HG02759 (cell line): ENCODE data around the gene DNM3.
"Not testable (repeated sequence)": the region's sequence is repeated elsewhere in the genome, so short reads cannot be mapped to it uniquely, and the experiment has no call there.

Experiments
- ATAC-seq: cut with Tn5 transposase; IDR thresholded peaks from one replicate; pipeline ENCODE4 v1.9.1; 2021; ENCODE audit warnings: mild to moderate bottlenecking, moderate library complexity; ENCODE audit not compliant: unreplicated experiment

Gene DNM3

DNA sequence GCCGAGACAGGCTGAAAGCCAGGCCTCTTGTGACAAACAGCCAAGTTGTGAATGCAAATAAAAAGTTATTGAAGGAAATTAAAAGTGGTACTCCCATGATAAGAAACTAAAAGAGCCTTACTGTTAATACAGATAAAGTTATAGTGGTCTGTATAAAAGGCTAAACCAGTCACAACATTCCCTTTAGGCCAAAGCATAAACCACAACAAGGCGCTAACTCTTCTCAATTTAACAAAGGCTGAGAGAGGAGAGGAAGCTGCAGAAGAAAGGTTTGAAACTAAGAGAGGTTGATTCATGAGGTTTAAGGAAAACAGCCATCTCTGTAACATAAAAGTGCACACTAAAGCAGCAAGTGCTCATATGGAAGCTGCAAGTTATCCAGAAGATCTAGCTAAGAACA is 589.9 kb downstream of the DNM3 start:
- no peak for ATAC-seq

- no peak for ATAC-seq
These were observed 590.5 kb downstream of the DNM3 start for GRCh38 chr1:172431721-172432192.

- not testable (repeated sequence) for ATAC-seq
These were observed 595.9 kb downstream of the DNM3 start for GRCh38 chr1:172437183-172437582.

GRCh38 chr1:172442404-172442803 is 601.1 kb downstream of the DNM3 start:
- no peak for ATAC-seq

- no peak for ATAC-seq
These were observed 601.7 kb downstream of the DNM3 start for GRCh38 chr1:172442843-172443565.

GRCh38 chr1:172443666-172444453 is 602.6 kb downstream of the DNM3 start, which contains the start of gene PIGC:
TSS of gene PIGC (minus strand) at chr1:172444069. CDS start at chr1:172442622, 1,447 bp downstream.
- peak; percentile 99 for ATAC-seq

- ATAC-seq: no peak
These were observed 605.2 kb downstream of the DNM3 start for GRCh38 chr1:172446547-172446946.

GRCh38 chr1:172447641-172448040 is 606.3 kb downstream of the DNM3 start:
- ATAC-seq: no peak

- no peak for ATAC-seq
These were observed 607.8 kb downstream of the DNM3 start for GRCh38 chr1:172448995-172449584.

GRCh38 chr1:172449585-172450523 is 608.6 kb downstream of the DNM3 start:
- peak; percentile 90 for ATAC-seq

DNA sequence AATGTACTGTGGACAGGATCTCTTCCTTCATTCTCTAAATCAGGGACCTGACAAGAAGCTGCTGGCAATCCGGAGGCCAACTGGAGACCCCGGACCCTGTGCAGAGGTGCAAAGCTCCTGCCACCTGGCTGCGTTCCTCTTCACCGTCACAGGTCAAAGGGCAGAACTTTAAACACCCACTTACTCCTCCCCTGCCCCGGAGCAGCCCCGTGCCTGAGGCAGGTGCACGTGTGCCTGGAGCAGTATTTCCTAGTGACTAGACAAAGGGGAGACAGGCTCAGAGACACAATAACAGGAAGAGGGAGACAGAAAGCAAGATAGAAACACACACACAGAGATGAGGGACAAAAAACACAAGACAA is 609.2 kb downstream of the DNM3 start:
- no peak for ATAC-seq

DNA sequence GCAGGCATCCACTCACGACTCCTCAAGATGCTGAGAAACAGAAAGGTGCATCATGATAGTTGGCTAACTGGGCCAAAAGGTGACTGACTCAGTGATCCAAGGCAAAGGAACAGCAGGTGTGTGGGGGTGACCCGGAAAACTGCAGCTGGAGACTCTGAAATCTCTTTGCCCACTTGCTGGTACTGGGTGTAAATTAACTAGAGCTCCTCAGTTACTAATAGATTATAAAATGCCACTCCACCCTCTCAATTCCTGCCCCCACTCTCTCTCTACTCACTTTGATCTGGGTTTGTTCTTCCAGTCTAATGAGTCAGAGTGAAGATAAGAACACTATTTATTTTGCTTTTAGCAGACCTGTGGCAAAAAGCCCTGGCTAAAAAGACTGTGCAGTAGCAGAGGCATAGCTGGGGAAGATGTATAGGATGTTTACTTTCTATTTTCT is 609.7 kb downstream of the DNM3 start:
- no peak for ATAC-seq

DNA sequence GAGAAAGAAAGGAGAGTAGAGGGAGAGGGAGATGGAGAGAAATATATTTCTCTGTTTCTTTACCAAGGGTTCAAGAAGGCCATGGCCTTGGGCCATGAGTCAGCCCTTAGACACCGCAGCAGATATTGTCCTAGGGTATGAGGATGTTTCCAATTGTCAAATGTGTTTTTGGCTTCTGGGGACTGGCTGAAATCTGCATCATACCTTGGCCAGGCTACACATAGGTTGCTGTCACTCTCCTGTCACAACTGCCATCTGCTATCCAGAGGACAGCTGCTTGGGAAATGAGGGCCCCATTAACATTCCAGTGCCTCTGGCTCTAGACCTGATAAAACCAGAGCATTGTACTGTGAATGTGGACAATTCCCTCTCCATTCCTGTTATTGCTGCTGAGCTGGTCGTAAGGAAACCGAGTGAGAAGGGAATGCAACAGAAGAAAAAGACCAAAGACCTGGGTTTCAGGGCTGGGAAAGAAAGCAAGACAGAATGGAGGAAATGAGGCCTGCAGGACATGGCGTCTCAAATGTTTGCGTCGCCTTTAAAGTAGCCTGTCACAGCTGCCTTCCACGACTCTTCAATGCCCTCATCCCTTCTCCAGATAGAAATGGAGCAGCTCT is 611.3 kb downstream of the DNM3 start:
- no peak for ATAC-seq

DNA sequence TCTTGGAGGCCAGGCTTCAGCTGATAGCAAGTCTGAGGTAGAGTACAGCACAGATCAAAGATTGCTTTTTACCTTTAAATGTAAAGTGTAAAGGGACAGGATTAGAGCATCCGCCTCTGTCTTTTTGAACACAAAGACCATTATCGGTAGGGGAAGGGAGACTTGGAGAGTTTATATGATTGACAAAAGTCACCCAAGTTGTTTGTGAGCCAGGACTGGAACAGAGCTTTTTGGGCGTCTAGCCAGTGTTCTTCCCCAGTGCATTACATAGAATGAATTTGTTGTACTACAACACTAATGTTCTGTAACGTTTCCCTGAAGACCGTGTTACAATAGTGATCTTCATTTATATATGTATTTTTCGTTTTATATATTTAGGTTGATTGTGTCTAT is 611.9 kb downstream of the DNM3 start:
- no peak for ATAC-seq

DNA sequence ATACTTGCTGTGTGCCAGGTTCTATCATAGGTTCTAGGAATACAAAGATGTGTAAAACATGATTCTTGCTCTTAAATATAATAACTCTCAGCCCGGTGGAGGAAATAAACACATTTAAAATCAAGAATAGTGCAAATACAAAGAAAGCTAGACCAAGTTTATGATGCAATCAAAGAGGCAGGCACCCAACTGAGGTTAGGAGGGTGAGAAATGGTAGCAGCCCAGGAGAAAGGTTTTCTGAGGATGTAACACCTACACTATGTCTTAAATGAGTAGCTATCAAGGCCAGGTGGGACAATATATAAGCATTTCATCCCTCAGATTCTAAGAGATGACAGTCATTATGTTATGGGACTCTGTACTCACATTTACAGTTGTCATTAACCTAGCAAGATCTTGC is 612.3 kb downstream of the DNM3 start:
- no peak for ATAC-seq

DNA sequence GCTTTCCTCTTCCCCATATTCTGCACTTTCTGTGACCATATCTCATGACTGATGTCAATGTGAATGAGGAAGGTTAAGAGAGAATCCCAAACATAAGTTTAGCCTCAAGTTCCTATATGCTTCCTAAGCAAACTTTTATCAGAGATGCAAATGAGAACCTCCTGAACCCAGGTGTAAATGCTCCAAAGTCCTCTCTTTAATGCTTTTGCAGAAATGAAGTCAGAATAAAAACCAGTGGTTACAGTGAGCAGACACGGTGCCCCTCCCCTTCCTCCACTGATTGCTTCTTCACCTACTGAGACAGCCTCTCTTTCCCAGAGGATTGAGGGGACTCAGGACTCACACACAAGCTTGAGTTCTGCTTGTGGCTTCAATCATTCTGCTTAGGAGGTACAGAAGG is 614.2 kb downstream of the DNM3 start:
- no peak for ATAC-seq

- no peak for ATAC-seq
These were observed 615.1 kb downstream of the DNM3 start for GRCh38 chr1:172456344-172456769.

- ATAC-seq: no peak
These were observed 616.3 kb downstream of the DNM3 start for GRCh38 chr1:172457479-172458130.

DNA sequence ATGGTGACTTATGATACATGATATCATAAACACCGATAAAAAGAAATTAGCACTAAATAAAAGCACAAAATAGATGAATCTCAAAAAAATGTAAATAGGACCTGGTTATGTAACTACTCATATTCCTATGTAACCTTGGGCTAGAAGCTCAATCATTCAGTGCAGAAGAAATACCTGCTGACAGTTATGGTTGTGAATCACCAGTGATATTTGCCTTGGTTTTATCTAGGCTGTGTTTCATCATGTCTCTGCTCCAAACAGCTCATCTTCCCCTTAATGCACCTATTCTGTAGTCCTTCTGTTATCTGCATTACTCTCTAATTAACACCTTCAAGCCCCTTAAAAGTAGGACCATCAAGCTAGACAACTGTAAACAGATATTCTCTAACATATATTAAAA is 618.9 kb downstream of the DNM3 start:
- ATAC-seq: no peak

GRCh38 chr1:172460887-172461315 is 619.6 kb downstream of the DNM3 start:
- no peak for ATAC-seq
